ENCODE results near the gene C6orf62. TPM values are rescaled to one million over a fixed set of nuclear protein-coding genes. Genes with fewer than 3 reads are reported as not detected.
"Not testable (repeated sequence)": the region's sequence is repeated elsewhere in the genome, so short reads cannot be mapped to it uniquely, and the experiment has no call there.

Gene C6orf62
- polyA plus RNA-seq, 4 donors: 34.3 to 83.4 (median 49.5) TPM

DNA sequence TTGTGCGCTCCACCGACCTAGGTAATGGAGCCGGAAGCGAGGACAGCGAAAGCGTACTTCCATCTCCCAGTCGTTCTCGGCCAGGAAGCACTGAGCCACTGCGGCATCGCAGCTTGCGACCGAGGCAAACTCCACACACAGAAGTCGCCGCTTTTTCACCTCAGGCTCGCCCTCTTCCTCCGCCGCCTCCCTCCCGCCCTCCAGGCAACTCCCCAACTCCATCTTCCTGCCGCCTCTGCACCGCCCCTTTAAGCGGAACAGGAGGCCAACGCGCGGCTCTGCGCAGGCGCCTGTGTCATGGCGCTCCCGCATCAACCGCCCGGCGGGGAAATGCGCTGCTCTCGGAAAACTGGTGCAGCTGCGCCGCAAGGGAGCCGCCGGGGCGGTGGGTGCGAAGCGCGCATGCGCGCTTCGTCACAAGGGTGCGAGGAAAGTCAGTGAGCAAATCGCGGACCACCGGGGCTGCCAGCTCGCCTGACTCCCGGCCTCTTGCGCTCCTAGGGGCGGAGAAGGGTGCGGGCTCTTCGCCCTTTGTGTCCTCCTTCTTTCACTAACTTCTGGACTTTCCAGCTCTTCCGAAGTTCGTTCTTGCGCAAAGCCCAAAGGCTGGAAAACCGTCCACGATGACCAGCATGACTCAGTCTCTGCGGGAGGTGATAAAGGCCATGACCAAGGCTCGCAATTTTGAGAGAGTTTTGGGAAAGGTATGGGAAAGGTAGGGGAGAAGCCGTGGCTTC is 52.1 kb downstream of the C6orf62 start, which contains the start of the genes ACOT13 and TDP2:
Gene ACOT13 (plus strand): TSS at position 437 of the 737 bp plus-strand sequence. CDS start 187 bp downstream, at position 624.
Gene TDP2 (minus strand): TSS at position 259 of the 737 bp plus-strand sequence. CDS start 37 bp downstream, at position 222.
- H3K27me3 ChIP-seq (ENCODE audit: control insufficient read depth in 3 of 3, insufficient read depth in 3 of 3, low read length in 3 of 3): no peaks in the 10 kb centered on the region
- DNase-seq: peak; percentile 95 to 98
- H3K4me3 ChIP-seq (ENCODE audit: low read depth in 1 of 3, low read length in 3 of 3): peak within 1 kb of the TSS; percentile 84 to 99 (median 91)
- peaks cover 0 to 18% of the 10 kb centered on the region in 2 donors for H3K9me3 ChIP-seq (ENCODE audit: control insufficient read depth in 2 of 2, insufficient read depth in 1 of 2, low read depth in 1 of 2, low read length in 1 of 2)
- peaks cover 4 to 22% (median 8%) of the 10 kb centered on the region in 3 donors for H3K4me1 ChIP-seq (ENCODE audit: control insufficient read depth in 3 of 3, insufficient read depth in 2 of 3, low read depth in 1 of 3, low read length in 2 of 3)
- H3K36me3 ChIP-seq (ENCODE audit: control insufficient read depth in 3 of 3, insufficient read depth in 2 of 3, low read depth in 1 of 3, low read length in 3 of 3): peaks cover 0 to 13% (median 2%) of the 10 kb centered on the region in 3 donors
- H3K27ac ChIP-seq (ENCODE audit: low read depth in 1 of 3, low read length in 2 of 3): peak within 1 kb of the TSS; percentile 94 to 100 (median 97)
- 0% methylated on average over 60 to 62 of the region's 62 CpGs for WGBS, 3 donors
- no peak for FAIRE-seq

DNA sequence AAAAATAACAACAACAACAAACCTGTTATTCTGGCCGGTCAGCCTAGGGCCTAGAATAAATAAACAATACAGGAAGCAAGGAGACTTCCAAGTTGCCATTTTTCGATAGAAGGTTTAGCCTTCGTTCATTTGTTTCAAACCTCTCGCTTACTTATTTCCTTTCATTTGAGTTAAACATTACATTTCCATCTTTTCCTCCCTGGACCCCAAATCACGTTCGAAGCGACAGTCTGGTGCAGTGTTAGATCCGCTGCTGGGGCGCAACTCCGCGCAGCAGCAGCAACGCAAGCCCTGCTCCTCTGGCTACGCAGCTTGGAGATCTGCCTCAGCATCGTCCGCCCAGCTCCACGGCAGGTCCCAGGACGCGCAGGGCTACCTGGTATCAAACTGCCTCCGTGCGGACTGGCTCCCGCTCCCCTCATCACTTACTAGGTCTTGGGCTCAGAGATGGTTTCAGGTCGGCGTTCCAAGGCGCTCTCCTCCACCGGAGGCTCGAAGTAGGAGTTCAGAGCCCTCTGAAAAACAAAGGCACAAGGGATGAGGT is 52.8 kb downstream of the C6orf62 start:
- H3K4me3 ChIP-seq (ENCODE audit: low read depth in 1 of 3, low read length in 3 of 3): peak overlapping the region; percentile 84 to 99 (median 91)
- no peaks in the 10 kb centered on the region for H3K27me3 ChIP-seq (ENCODE audit: control insufficient read depth in 3 of 3, insufficient read depth in 3 of 3, low read length in 3 of 3)
- peak overlapping the region; percentile 94 to 100 (median 97) for H3K27ac ChIP-seq (ENCODE audit: low read depth in 1 of 3, low read length in 2 of 3)
- peaks cover 0 to 18% of the 10 kb centered on the region in 2 donors for H3K9me3 ChIP-seq (ENCODE audit: control insufficient read depth in 2 of 2, insufficient read depth in 1 of 2, low read depth in 1 of 2, low read length in 1 of 2)
- WGBS, 3 donors: 0% methylated on average over 26 of the region's 26 CpGs
- DNase-seq: no peak
- peaks cover 0 to 13% (median 2%) of the 10 kb centered on the region in 3 donors for H3K36me3 ChIP-seq (ENCODE audit: control insufficient read depth in 3 of 3, insufficient read depth in 2 of 3, low read depth in 1 of 3, low read length in 3 of 3)
- FAIRE-seq: no peak
- peaks cover 4 to 27% (median 8%) of the 10 kb centered on the region in 3 donors for H3K4me1 ChIP-seq (ENCODE audit: control insufficient read depth in 3 of 3, insufficient read depth in 2 of 3, low read depth in 1 of 3, low read length in 2 of 3)

DNA sequence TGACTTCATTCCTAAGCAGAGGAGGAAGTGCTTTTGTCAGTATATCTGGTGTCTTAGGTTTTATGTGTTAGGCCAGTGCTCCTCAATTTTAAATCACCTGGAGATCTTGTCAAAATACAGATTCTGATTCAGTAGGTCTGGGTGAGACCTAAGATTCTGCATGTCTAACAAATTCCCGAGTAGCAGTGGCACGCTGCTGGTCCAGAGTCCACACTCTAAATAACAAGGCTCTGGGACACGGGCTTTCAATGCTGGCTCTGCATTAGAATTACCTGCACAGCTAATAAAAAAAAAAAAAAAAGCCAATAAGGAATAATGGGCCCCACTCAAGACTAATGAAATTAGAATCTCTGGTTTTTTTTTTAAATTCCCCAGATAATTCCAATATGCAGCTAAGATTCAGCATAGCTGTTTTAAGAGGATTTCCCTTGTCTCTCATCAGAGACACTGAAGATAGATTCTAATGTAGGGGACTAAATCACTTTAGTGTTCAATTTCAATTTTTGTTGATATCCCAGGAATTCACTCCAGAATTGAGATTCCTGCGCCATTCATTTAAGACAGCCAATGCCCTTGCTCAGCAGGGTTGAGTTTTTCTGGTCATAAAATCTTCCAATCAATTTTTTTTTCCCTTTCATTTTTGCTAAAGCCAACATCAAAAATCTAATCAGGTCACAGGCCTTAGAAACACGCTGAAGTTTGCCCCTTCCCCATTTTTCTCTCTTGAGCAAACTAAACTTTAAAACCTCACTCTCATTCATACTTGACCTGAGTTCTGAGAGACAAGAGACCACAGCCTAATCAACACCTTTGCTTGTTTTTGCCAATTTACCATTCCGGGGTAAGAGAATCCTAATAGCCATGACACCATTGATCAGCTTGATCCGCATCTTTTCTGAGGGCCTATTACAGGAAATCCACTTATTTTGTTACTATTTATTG is 54.6 kb downstream of the C6orf62 start:
- Histone ChIP-seq H3K36me3 (ENCODE audit: control insufficient read depth in 3 of 3, insufficient read depth in 2 of 3, low read depth in 1 of 3, low read length in 3 of 3) (peaks cover 0 to 13% (median 4%) of the 10 kb centered on the region in 3 donors), H3K27me3 (ENCODE audit: control insufficient read depth in 3 of 3, insufficient read depth in 3 of 3, low read length in 3 of 3) (no peaks in the 10 kb centered on the region), H3K27ac (ENCODE audit: low read depth in 1 of 3, low read length in 2 of 3) (peak overlapping the region in 2 of 3 donors; percentile 94 to 100), H3K4me3 (ENCODE audit: low read depth in 1 of 3, low read length in 3 of 3) (peak overlapping the region in 2 of 3 donors; percentile 84 to 99), H3K9me3 (ENCODE audit: control insufficient read depth in 2 of 2, insufficient read depth in 1 of 2, low read depth in 1 of 2, low read length in 1 of 2) (peaks cover 0 to 15% of the 10 kb centered on the region in 2 donors), H3K4me1 (ENCODE audit: control insufficient read depth in 3 of 3, insufficient read depth in 2 of 3, low read depth in 1 of 3, low read length in 2 of 3) (peaks cover 4 to 31% (median 8%) of the 10 kb centered on the region in 3 donors)
- FAIRE-seq: no peak
- 32 to 67% (median 56%) methylated on average over 7 of the region's 7 CpGs for WGBS, 3 donors
- DNase-seq: peak; percentile 73 to 77

DNA sequence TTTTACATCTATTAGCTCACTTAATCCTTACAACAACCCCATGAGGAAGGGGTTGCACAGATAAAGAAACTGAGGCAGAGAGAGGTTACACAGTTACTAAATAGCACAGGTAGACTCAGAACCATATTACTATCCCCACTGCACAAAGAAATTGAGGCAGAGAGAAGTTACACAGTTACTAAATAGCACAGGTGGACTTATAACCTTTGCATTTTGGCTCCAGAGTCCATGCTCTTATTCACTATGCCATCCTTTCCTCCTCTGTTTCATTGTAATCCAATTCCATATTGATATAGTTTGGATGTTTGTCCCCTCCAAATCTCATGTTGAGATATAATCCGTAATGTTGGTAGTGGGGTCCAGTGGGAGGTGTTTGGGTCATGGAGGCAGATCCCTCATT is 55.8 kb downstream of the C6orf62 start:
- H3K36me3 ChIP-seq (ENCODE audit: control insufficient read depth in 3 of 3, insufficient read depth in 2 of 3, low read depth in 1 of 3, low read length in 3 of 3): peaks cover 0 to 13% (median 4%) of the 10 kb centered on the region in 3 donors
- no peak for FAIRE-seq
- WGBS, 3 donors: 58 to 70% (median 68%) methylated on average over 1 of the region's 1 CpG
- H3K9me3 ChIP-seq (ENCODE audit: control insufficient read depth in 2 of 2, insufficient read depth in 1 of 2, low read depth in 1 of 2, low read length in 1 of 2): peaks cover 0 to 4% of the 10 kb centered on the region in 2 donors
- H3K27me3 ChIP-seq (ENCODE audit: control insufficient read depth in 3 of 3, insufficient read depth in 3 of 3, low read length in 3 of 3): no peaks in the 10 kb centered on the region
- DNase-seq: peak; percentile 80 to 81
- H3K27ac ChIP-seq (ENCODE audit: low read depth in 1 of 3, low read length in 2 of 3): peak overlapping the region in 1 of 3 donors; percentile 100
- peak overlapping the region; percentile 19 to 99 (median 84) for H3K4me3 ChIP-seq (ENCODE audit: low read depth in 1 of 3, low read length in 3 of 3)
- peaks cover 2 to 35% (median 8%) of the 10 kb centered on the region in 3 donors for H3K4me1 ChIP-seq (ENCODE audit: control insufficient read depth in 3 of 3, insufficient read depth in 2 of 3, low read depth in 1 of 3, low read length in 2 of 3)

DNA sequence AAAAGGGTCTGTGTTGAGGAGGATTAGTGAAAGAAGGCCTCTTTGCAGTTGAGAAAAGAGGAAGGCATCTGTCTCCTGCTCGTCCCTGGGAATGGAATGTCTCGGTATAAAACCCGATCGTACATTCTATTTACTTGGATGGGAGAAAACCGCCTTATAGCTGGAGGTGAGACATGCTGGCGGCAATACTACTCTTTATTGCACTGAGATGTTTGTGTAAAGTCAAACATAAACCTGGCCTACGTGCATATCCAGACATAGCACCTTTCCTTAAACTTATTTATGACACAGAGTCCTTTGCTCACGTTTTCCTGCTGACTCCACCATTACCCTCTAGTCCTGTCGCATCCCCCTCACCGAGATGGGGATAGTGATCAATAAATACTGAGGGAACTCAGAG is 56.7 kb downstream of the C6orf62 start:
- H3K4me3 ChIP-seq (ENCODE audit: low read depth in 1 of 3, low read length in 3 of 3): peak overlapping the region in 1 of 3 donors; percentile 99

DNA sequence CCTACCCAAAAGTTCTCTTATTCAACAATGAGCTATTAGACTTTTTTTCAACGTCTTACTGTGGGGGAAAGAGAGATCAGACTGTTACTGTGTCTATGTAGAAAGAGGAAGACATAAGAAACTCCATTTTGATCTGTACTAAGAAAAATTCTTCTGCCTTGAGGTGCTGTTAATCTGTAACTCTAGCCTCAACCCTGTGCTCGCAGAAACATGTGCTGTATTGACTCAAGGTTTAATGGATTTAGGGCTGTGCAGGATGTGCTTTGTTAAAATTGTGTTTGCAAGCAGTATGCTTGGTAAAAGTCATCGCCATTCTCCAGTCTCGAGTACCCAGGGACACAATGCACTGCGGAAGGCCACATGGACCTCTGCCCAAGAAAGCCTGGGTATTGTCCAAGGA is 57.2 kb downstream of the C6orf62 start:
- Histone ChIP-seq H3K4me1 (ENCODE audit: control insufficient read depth in 3 of 3, insufficient read depth in 2 of 3, low read depth in 1 of 3, low read length in 2 of 3) (peaks cover 0 to 28% (median 8%) of the 10 kb centered on the region in 3 donors), H3K27ac (ENCODE audit: low read depth in 1 of 3, low read length in 2 of 3) (peak overlapping the region in 1 of 3 donors; percentile 100), H3K36me3 (ENCODE audit: control insufficient read depth in 3 of 3, insufficient read depth in 2 of 3, low read depth in 1 of 3, low read length in 3 of 3) (peaks cover 0 to 13% (median 7%) of the 10 kb centered on the region in 3 donors), H3K4me3 (ENCODE audit: low read depth in 1 of 3, low read length in 3 of 3) (peak overlapping the region in 1 of 3 donors; percentile 99)
- WGBS, 3 donors: 60 to 71% (median 65%) methylated on average over 5 of the region's 5 CpGs
- H3K9me3 ChIP-seq (ENCODE audit: control insufficient read depth in 2 of 2, insufficient read depth in 1 of 2, low read depth in 1 of 2, low read length in 1 of 2); FAIRE-seq; H3K27me3 ChIP-seq (ENCODE audit: control insufficient read depth in 3 of 3, insufficient read depth in 3 of 3, low read length in 3 of 3); DNase-seq: not testable (repeated sequence)

More for the DNA sequence above, 56.7 kb downstream of the C6orf62 start:
- Histone ChIP-seq H3K27me3 (ENCODE audit: control insufficient read depth in 3 of 3, insufficient read depth in 3 of 3, low read length in 3 of 3) (no peaks in the 10 kb centered on the region), H3K36me3 (ENCODE audit: control insufficient read depth in 3 of 3, insufficient read depth in 2 of 3, low read depth in 1 of 3, low read length in 3 of 3) (peaks cover 0 to 13% (median 4%) of the 10 kb centered on the region in 3 donors), H3K9me3 (ENCODE audit: control insufficient read depth in 2 of 2, insufficient read depth in 1 of 2, low read depth in 1 of 2, low read length in 1 of 2) (no peaks in the 10 kb centered on the region), H3K27ac (ENCODE audit: low read depth in 1 of 3, low read length in 2 of 3) (peak overlapping the region in 1 of 3 donors; percentile 100), H3K4me1 (ENCODE audit: control insufficient read depth in 3 of 3, insufficient read depth in 2 of 3, low read depth in 1 of 3, low read length in 2 of 3) (peaks cover 0 to 28% (median 8%) of the 10 kb centered on the region in 3 donors)
- DNase-seq (peak in 1 of 2 donors; percentile 74), FAIRE-seq (no peak)
- 56 to 72% (median 61%) methylated on average over 10 of the region's 10 CpGs for WGBS, 3 donors

DNA sequence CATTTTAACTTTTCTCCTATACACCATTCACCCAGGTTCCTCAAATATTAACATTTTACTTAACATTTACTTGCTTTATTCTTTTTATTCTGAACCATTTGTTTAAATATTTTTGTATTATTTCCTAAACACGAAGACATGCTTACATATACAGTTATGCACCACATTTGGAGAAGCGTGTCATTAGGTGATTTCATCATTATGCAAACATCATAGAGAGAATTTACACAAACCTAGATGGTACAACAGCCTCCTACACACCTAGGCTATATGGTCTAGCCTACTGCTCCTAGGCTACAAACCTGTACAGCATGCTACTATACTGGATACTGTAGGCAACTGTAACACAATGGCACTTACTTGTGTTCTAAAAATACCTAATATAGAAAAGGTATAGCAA is 58.8 kb downstream of the C6orf62 start:
- DNase-seq (no peak), FAIRE-seq (no peak)
- Histone ChIP-seq H3K4me1 (ENCODE audit: control insufficient read depth in 3 of 3, insufficient read depth in 2 of 3, low read depth in 1 of 3, low read length in 2 of 3) (peaks cover 0 to 28% (median 8%) of the 10 kb centered on the region in 3 donors), H3K36me3 (ENCODE audit: control insufficient read depth in 3 of 3, insufficient read depth in 2 of 3, low read depth in 1 of 3, low read length in 3 of 3) (peaks cover 0 to 14% (median 9%) of the 10 kb centered on the region in 3 donors), H3K27ac (ENCODE audit: low read depth in 1 of 3, low read length in 2 of 3) (peak overlapping the region in 1 of 3 donors; percentile 27), H3K4me3 (ENCODE audit: low read depth in 1 of 3, low read length in 3 of 3) (no peak overlapping the region), H3K9me3 (ENCODE audit: control insufficient read depth in 2 of 2, insufficient read depth in 1 of 2, low read depth in 1 of 2, low read length in 1 of 2) (no peaks in the 10 kb centered on the region), H3K27me3 (ENCODE audit: control insufficient read depth in 3 of 3, insufficient read depth in 3 of 3, low read length in 3 of 3) (no peaks in the 10 kb centered on the region)
- 91 to 94% (median 93%) methylated on average over 2 of the region's 2 CpGs for WGBS, 3 donors
